ENCODE results near the gene KLHL35.

DNA sequence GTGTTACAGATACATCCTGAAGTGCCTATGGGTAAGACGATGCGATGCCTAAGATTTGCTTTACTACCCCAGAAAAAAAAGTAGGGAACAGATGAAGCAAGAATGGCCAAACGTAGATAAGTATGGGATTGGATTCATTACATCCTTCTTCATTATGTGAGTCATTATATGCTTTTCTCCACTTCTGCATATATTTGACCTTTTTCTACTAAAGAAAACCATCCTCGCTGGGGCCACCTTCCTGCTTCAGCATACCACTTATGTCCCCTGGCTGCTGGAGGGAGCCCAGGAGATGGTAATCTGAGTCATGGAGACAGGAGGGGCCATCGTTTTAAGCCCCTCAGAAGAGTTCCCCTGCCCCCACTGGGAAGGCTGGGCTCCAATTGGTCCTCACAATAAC lies 14.4 kb upstream of the KLHL35 start:
- TF ChIP-seq, protein P1, sequence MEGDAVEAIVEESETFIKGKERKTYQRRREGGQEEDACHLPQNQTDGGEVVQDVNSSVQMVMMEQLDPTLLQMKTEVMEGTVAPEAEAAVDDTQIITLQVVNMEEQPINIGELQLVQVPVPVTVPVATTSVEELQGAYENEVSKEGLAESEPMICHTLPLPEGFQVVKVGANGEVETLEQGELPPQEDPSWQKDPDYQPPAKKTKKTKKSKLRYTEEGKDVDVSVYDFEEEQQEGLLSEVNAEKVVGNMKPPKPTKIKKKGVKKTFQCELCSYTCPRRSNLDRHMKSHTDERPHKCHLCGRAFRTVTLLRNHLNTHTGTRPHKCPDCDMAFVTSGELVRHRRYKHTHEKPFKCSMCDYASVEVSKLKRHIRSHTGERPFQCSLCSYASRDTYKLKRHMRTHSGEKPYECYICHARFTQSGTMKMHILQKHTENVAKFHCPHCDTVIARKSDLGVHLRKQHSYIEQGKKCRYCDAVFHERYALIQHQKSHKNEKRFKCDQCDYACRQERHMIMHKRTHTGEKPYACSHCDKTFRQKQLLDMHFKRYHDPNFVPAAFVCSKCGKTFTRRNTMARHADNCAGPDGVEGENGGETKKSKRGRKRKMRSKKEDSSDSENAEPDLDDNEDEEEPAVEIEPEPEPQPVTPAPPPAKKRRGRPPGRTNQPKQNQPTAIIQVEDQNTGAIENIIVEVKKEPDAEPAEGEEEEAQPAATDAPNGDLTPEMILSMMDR (IDR thresholded peaks at IDR 0.05) = no peak
- TF ChIP-seq EP300 (IDR thresholded peaks at IDR 0.05) = no peak
- no peak for TF ChIP-seq POLR2AphosphoS5 (IDR thresholded peaks at IDR 0.05)

All from stomach (tissue), 4 donors.